Umbilical cord (tissue), 2 donors: Measurements from ENCODE around the gene GLI1. TPM values are rescaled to one million over a fixed set of nuclear protein-coding genes. Genes with fewer than 3 reads are reported as not detected.
"Not testable (repeated sequence)": the region's sequence is repeated elsewhere in the genome, so short reads cannot be mapped to it uniquely, and the experiment has no call there.

Experiments
- DNase-seq: peaks from one replicate; pipeline ENCODE4 v3.0.0-alpha.2; 2015; ENCODE audit warnings: low spot score
- total RNA-seq: library from RNA; depleted of rRNA; stranded (reverse); fragments of >200 nt; gene quantifications from one replicate; pipeline ENCODE4 v1.2.3, GENCODE V29; 2014; ENCODE audit warnings: low replicate concordance; ENCODE audit not compliant: insufficient read depth

GLI1 gene
- total RNA-seq, 1 donor from 2014 or later = 3.6 TPM

GRCh38 chr12:57496822-57497221 lies 37.2 kb downstream of the GLI1 start:
- no peak for DNase-seq

GRCh38 chr12:57497223-57498131 lies 37.9 kb downstream of the GLI1 start:
- DNase-seq = no peak

- no peak for DNase-seq
Observed at GRCh38 chr12:57498132-57498502, 38.5 kb downstream of the GLI1 start.

GRCh38 chr12:57498571-57498970 lies 39.0 kb downstream of the GLI1 start:
- no peak for DNase-seq

- DNase-seq = no peak
Observed at GRCh38 chr12:57500213-57500612, 40.6 kb downstream of the GLI1 start.

- DNase-seq = not testable (repeated sequence)
Observed at GRCh38 chr12:57502311-57502969, 42.9 kb downstream of the GLI1 start.

- not testable (repeated sequence) for DNase-seq
Observed at GRCh38 chr12:57506541-57506940, 47.0 kb downstream of the GLI1 start.

- not testable (repeated sequence) for DNase-seq
Observed at GRCh38 chr12:57507796-57508195, 48.2 kb downstream of the GLI1 start.

- DNase-seq = no peak
Observed at GRCh38 chr12:57511161-57511560, 51.6 kb downstream of the GLI1 start.

- no peak for DNase-seq
Observed at GRCh38 chr12:57511588-57512325, 52.2 kb downstream of the GLI1 start.

- DNase-seq = no peak
Observed at GRCh38 chr12:57512665-57513064, 53.1 kb downstream of the GLI1 start.

GRCh38 chr12:57513266-57513665 lies 53.7 kb downstream of the GLI1 start:
- no peak for DNase-seq

- DNase-seq = not testable (repeated sequence)
Observed at GRCh38 chr12:57513677-57514076, 54.1 kb downstream of the GLI1 start.

- not testable (repeated sequence) for DNase-seq
Observed at GRCh38 chr12:57514246-57514645, 54.7 kb downstream of the GLI1 start.

- no peak for DNase-seq
Observed at GRCh38 chr12:57514720-57515407, 55.3 kb downstream of the GLI1 start.

- DNase-seq = no peak
Observed at GRCh38 chr12:57515408-57515933, 55.9 kb downstream of the GLI1 start.

- DNase-seq = no peak
Observed at GRCh38 chr12:57515934-57516541, 56.5 kb downstream of the GLI1 start.

GRCh38 chr12:57516617-57517153 lies 57.1 kb downstream of the GLI1 start:
- no peak for DNase-seq

- no peak for DNase-seq
Observed at GRCh38 chr12:57517187-57517586, 57.6 kb downstream of the GLI1 start.

GRCh38 chr12:57517718-57518117 lies 58.1 kb downstream of the GLI1 start:
- not testable (repeated sequence) for DNase-seq
